ENCODE measurements around the gene CTR9. TPM values are rescaled to one million over a fixed set of nuclear protein-coding genes. Genes with fewer than 3 reads are reported as not detected.

CTR9 gene
- total and polyA plus RNA-seq, 2 experiments from 2014 or later = 29.0 to 32.7 TPM

GRCh38 chr11:10813945-10814344 lies 62.9 kb downstream of the CTR9 start:
- no peak overlapping the region for H3K4me3 ChIP-seq
- H2AFZ ChIP-seq = no peak overlapping the region
- no peak overlapping the region for H3K4me3 Mint-ChIP-seq
- peaks cover 2% of the 10 kb centered on the region for H3K27me3 Mint-ChIP-seq (ENCODE audit: insufficient read depth, low read depth, poor library complexity)
- no peaks in the 10 kb centered on the region for H3K79me2 ChIP-seq (replicated peaks; ENCODE audit: insufficient read depth)
- no peak overlapping the region for H3K27ac Mint-ChIP-seq
- TF ChIP-seq EZH2 (IDR thresholded peaks at IDR 0.05; ENCODE audit: low read depth, unreplicated experiment) (no peak), CREB1 (CRISPR knock-in tag; IDR thresholded peaks at IDR 0.05; ENCODE audit: low read depth) (no peak), ETS1 (IDR thresholded peaks at IDR 0.05) (no peak), STAT1 (IDR thresholded peaks at IDR 0.05; ENCODE audit: unreplicated experiment) (no peak), NANOG (IDR thresholded peaks at IDR 0.05; ENCODE audit: borderline replicate concordance) (no peak), REST (IDR thresholded peaks at IDR 0.05; ENCODE audit: unreplicated experiment) (no peak), ZNF114 (CRISPR knock-in tag; IDR thresholded peaks at IDR 0.05) (no peak), EZH2phosphoT487 (IDR thresholded peaks at IDR 0.05; ENCODE audit: unreplicated experiment) (no peak), POLR2AphosphoS5 (IDR thresholded peaks at IDR 0.05; ENCODE audit: low read depth) (no peak), JUNB (IDR thresholded peaks at IDR 0.05; ENCODE audit: unreplicated experiment) (no peak), CTCF (conservative IDR thresholded peaks at IDR 0.05; ENCODE audit: low read depth in 2 of 2) (no peak), ZNF462 (CRISPR knock-in tag; IDR thresholded peaks at IDR 0.05) (no peak), ZNF331 (CRISPR knock-in tag; IDR thresholded peaks at IDR 0.05; ENCODE audit: low read depth) (no peak)
- no peaks in the 10 kb centered on the region for H3F3A ChIP-seq (replicated peaks; ENCODE audit: low read depth)
- peaks cover 9% of the 10 kb centered on the region for H3K4me1 ChIP-seq (ENCODE audit: insufficient read depth)
- ATAC-seq = no peak
- peaks cover 11% of the 10 kb centered on the region; the same call in 2 of the 3 replicates for H3K4me1 Mint-ChIP-seq
- no peaks in the 10 kb centered on the region for H3K9me2 ChIP-seq (ENCODE audit: insufficient read depth)
- no peak for DNase-seq (ENCODE audit: low spot score)
- H4K20me1 ChIP-seq (replicated peaks; ENCODE audit: insufficient read depth) = no peaks in the 10 kb centered on the region
- no peak overlapping the region for H3K4me2 ChIP-seq
- H3K27me3 ChIP-seq (ENCODE audit: insufficient read depth) = no peaks in the 10 kb centered on the region
- no peak overlapping the region for H3K27ac ChIP-seq (ENCODE audit: low read depth)
- H3K36me3 Mint-ChIP-seq (ENCODE audit: low read depth) = no peaks in the 10 kb centered on the region
- H3K9me3 Mint-ChIP-seq = no peaks in the 10 kb centered on the region
- H3K36me3 ChIP-seq (ENCODE audit: insufficient read depth) = no peaks in the 10 kb centered on the region

All from GM23338 (cell line).